NCI-H2081 (cell line): ENCODE data around the gene TBC1D21.
A peak's percentile ranks its signal among the peaks of the same experiment; 100 is the strongest.

ENCODE experiments used
- DNase-seq, 2 experiments: peaks; one replicate each; lab custom pipeline; 2025; lab: John Stamatoyannopoulos, UW

Gene TBC1D21

GRCh38 chr15:73908822-73909122 is 35.4 kb downstream of the TBC1D21 start:
- no peak for DNase-seq

GRCh38 chr15:73909651-73910050 is 36.3 kb downstream of the TBC1D21 start:
- DNase-seq, result no peak

- DNase-seq, result no peak
Measured at GRCh38 chr15:73910522-73911303, 37.3 kb downstream of the TBC1D21 start.

GRCh38 chr15:73912030-73912596 is 38.7 kb downstream of the TBC1D21 start:
- no peak for DNase-seq

- DNase-seq, result no peak
Measured at GRCh38 chr15:73914145-73914544, 40.8 kb downstream of the TBC1D21 start.

- DNase-seq, result no peak
Measured at GRCh38 chr15:73915082-73915481, 41.7 kb downstream of the TBC1D21 start.

GRCh38 chr15:73918784-73919183 is 45.4 kb downstream of the TBC1D21 start:
- no peak for DNase-seq

- DNase-seq, result no peak
Measured at GRCh38 chr15:73919706-73920105, 46.3 kb downstream of the TBC1D21 start.

- DNase-seq, result no peak
Measured at GRCh38 chr15:73921254-73921925, 48.0 kb downstream of the TBC1D21 start.

GRCh38 chr15:73922186-73923151 is 49.1 kb downstream of the TBC1D21 start:
- DNase-seq, result no peak

- no peak for DNase-seq
Measured at GRCh38 chr15:73923156-73923487, 49.8 kb downstream of the TBC1D21 start.

- no peak for DNase-seq
Measured at GRCh38 chr15:73923488-73924164, 50.3 kb downstream of the TBC1D21 start.

- DNase-seq, result no peak
Measured at GRCh38 chr15:73924171-73924921, 51.0 kb downstream of the TBC1D21 start.

- no peak for DNase-seq
Measured at GRCh38 chr15:73925848-73926218, 52.5 kb downstream of the TBC1D21 start.

GRCh38 chr15:73926219-73927002 is 53.0 kb downstream of the TBC1D21 start, which contains the start of gene LOXL1:
LOXL1 (plus strand) TSS chr15:73926462; CDS start chr15:73926784, 322 bp downstream.
- DNase-seq, result no peak

- DNase-seq, result peak; percentile 20 to 33
Measured at GRCh38 chr15:73927003-73927475, 53.7 kb downstream of the TBC1D21 start.

GRCh38 chr15:73927476-73928240 is 54.3 kb downstream of the TBC1D21 start:
- DNase-seq, result peak; percentile 52 to 69

GRCh38 chr15:73928241-73928579 is 54.8 kb downstream of the TBC1D21 start:
- no peak for DNase-seq

GRCh38 chr15:73928971-73929627 is 55.7 kb downstream of the TBC1D21 start:
- DNase-seq, result no peak
